Measurements from ENCODE around the gene ARID5B. TPM values are rescaled to one million over a fixed set of nuclear protein-coding genes. Genes with fewer than 3 reads are reported as not detected.
A peak's percentile ranks its signal among the peaks of the same experiment; 100 is the strongest.

The ARID5B gene
- total RNA-seq, 1 experiment from 2014 or later: 1.3 TPM

- H4K20me1 ChIP-seq (ENCODE audit: insufficient read depth, low read depth, low read length): no peaks in the 10 kb centered on the region
- H3K79me2 ChIP-seq (ENCODE audit: low read length): no peaks in the 10 kb centered on the region
- H3K36me3 ChIP-seq (ENCODE audit: insufficient read depth, low read length): no peaks in the 10 kb centered on the region
- peaks cover 61% of the 10 kb centered on the region for H3K4me1 ChIP-seq (ENCODE audit: low read length)
- peak overlapping the region; percentile 76 for H3K4me3 ChIP-seq (ENCODE audit: low read length)
- peak overlapping the region; percentile 77 for H3K9ac ChIP-seq (ENCODE audit: low read length)
- peak; percentile 62 for DNase-seq
- H3K4me2 ChIP-seq (ENCODE audit: low read depth, low read length, poor library complexity, severe bottlenecking): peak overlapping the region; percentile 82
- peak overlapping the region; percentile 97 for H3K27ac ChIP-seq (ENCODE audit: low read length)
- no peaks in the 10 kb centered on the region for H3K27me3 ChIP-seq (ENCODE audit: low read length)
- H3K9me2 ChIP-seq (replicated peaks; ENCODE audit: insufficient read depth, low read length): no peaks in the 10 kb centered on the region
- H3K9me3 ChIP-seq (ENCODE audit: low read length): no peaks in the 10 kb centered on the region
- H2AFZ ChIP-seq (ENCODE audit: low read length): peak overlapping the region; percentile 30; the same call in 1 of the 2 replicates
Measured at GRCh38 chr10:61899069-61899531, 2.4 kb upstream of the ARID5B start.

GRCh38 chr10:61899663-61899996 lies 1.9 kb upstream of the ARID5B start:
- no peaks in the 10 kb centered on the region for H4K20me1 ChIP-seq (ENCODE audit: insufficient read depth, low read depth, low read length)
- peak overlapping the region; percentile 97 for H3K27ac ChIP-seq (ENCODE audit: low read length)
- H3K9me3 ChIP-seq (ENCODE audit: low read length): no peaks in the 10 kb centered on the region
- peak overlapping the region; percentile 77 for H3K9ac ChIP-seq (ENCODE audit: low read length)
- H3K79me2 ChIP-seq (ENCODE audit: low read length): no peaks in the 10 kb centered on the region
- H3K4me1 ChIP-seq (ENCODE audit: low read length): peaks cover 66% of the 10 kb centered on the region
- peak overlapping the region; percentile 82 for H3K4me2 ChIP-seq (ENCODE audit: low read depth, low read length, poor library complexity, severe bottlenecking)
- DNase-seq: no peak
- H3K4me3 ChIP-seq (ENCODE audit: low read length): peak overlapping the region; percentile 76
- H3K9me2 ChIP-seq (replicated peaks; ENCODE audit: insufficient read depth, low read length): no peaks in the 10 kb centered on the region
- no peaks in the 10 kb centered on the region for H3K36me3 ChIP-seq (ENCODE audit: insufficient read depth, low read length)
- no peak overlapping the region for H2AFZ ChIP-seq (ENCODE audit: low read length)
- H3K27me3 ChIP-seq (ENCODE audit: low read length): no peaks in the 10 kb centered on the region

GRCh38 chr10:61899997-61900828 lies 1.3 kb upstream of the ARID5B start:
- H3K79me2 ChIP-seq (ENCODE audit: low read length): no peaks in the 10 kb centered on the region
- H4K20me1 ChIP-seq (ENCODE audit: insufficient read depth, low read depth, low read length): no peaks in the 10 kb centered on the region
- peak overlapping the region; percentile 97 for H3K27ac ChIP-seq (ENCODE audit: low read length)
- no peaks in the 10 kb centered on the region for H3K36me3 ChIP-seq (ENCODE audit: insufficient read depth, low read length)
- H3K4me2 ChIP-seq (ENCODE audit: low read depth, low read length, poor library complexity, severe bottlenecking): peak overlapping the region; percentile 82
- no peaks in the 10 kb centered on the region for H3K27me3 ChIP-seq (ENCODE audit: low read length)
- H3K4me3 ChIP-seq (ENCODE audit: low read length): peak overlapping the region; percentile 76
- H3K9me3 ChIP-seq (ENCODE audit: low read length): no peaks in the 10 kb centered on the region
- peaks cover 72% of the 10 kb centered on the region for H3K4me1 ChIP-seq (ENCODE audit: low read length)
- peak; percentile 93 for DNase-seq
- H2AFZ ChIP-seq (ENCODE audit: low read length): no peak overlapping the region
- H3K9ac ChIP-seq (ENCODE audit: low read length): peak overlapping the region; percentile 77
- no peaks in the 10 kb centered on the region for H3K9me2 ChIP-seq (replicated peaks; ENCODE audit: insufficient read depth, low read length)

GRCh38 chr10:61901829-61902444 lies 438 bp downstream of the ARID5B start:
- H3K9ac ChIP-seq (ENCODE audit: low read length): peak overlapping the region; percentile 77
- no peaks in the 10 kb centered on the region; the same call in 1 of the 2 replicates for H4K20me1 ChIP-seq (ENCODE audit: insufficient read depth, low read depth, low read length)
- H3K36me3 ChIP-seq (ENCODE audit: insufficient read depth, low read length): no peaks in the 10 kb centered on the region
- peak overlapping the region; percentile 82 for H3K4me2 ChIP-seq (ENCODE audit: low read depth, low read length, poor library complexity, severe bottlenecking)
- peak overlapping the region; percentile 6; the same call in 1 of the 2 replicates for H2AFZ ChIP-seq (ENCODE audit: low read length)
- no peaks in the 10 kb centered on the region for H3K9me2 ChIP-seq (replicated peaks; ENCODE audit: insufficient read depth, low read length)
- peak overlapping the region; percentile 97 for H3K27ac ChIP-seq (ENCODE audit: low read length)
- H3K27me3 ChIP-seq (ENCODE audit: low read length): 0 out of 2 replicates have a peak, but pooled peaks cover 2% of the 10 kb centered on the region
- H3K79me2 ChIP-seq (ENCODE audit: low read length): no peaks in the 10 kb centered on the region
- no peaks in the 10 kb centered on the region for H3K9me3 ChIP-seq (ENCODE audit: low read length)
- H3K4me3 ChIP-seq (ENCODE audit: low read length): peak overlapping the region; percentile 76
- peak; percentile 59 for DNase-seq
- H3K4me1 ChIP-seq (ENCODE audit: low read length): peaks cover 69% of the 10 kb centered on the region

- Histone ChIP-seq H3K9me2 (replicated peaks; ENCODE audit: insufficient read depth, low read length) (no peaks in the 10 kb centered on the region), H3K36me3 (ENCODE audit: insufficient read depth, low read length) (no peaks in the 10 kb centered on the region), H3K9me3 (ENCODE audit: low read length) (no peaks in the 10 kb centered on the region), H3K27me3 (ENCODE audit: low read length) (0 out of 2 replicates have a peak, but pooled peaks cover 2% of the 10 kb centered on the region), H3K4me2 (ENCODE audit: low read depth, low read length, poor library complexity, severe bottlenecking) (peak overlapping the region; percentile 82), H3K4me3 (ENCODE audit: low read length) (peak overlapping the region; percentile 76), H3K9ac (ENCODE audit: low read length) (peak overlapping the region; percentile 77), H3K79me2 (ENCODE audit: low read length) (no peaks in the 10 kb centered on the region), H2AFZ (ENCODE audit: low read length) (peak overlapping the region; percentile 6; the same call in 1 of the 2 replicates), H4K20me1 (ENCODE audit: insufficient read depth, low read depth, low read length) (no peaks in the 10 kb centered on the region; the same call in 1 of the 2 replicates), H3K27ac (ENCODE audit: low read length) (peak overlapping the region; percentile 97), H3K4me1 (ENCODE audit: low read length) (peaks cover 63% of the 10 kb centered on the region)
- DNase-seq: peak; percentile 84
Measured at GRCh38 chr10:61902445-61903220, 1.1 kb downstream of the ARID5B start.

- Histone ChIP-seq H2AFZ (ENCODE audit: low read length) (peak overlapping the region; percentile 40; the same call in 1 of the 2 replicates), H3K27ac (ENCODE audit: low read length) (peak overlapping the region; percentile 62), H3K4me2 (ENCODE audit: low read depth, low read length, poor library complexity, severe bottlenecking) (peak overlapping the region; percentile 82), H3K27me3 (ENCODE audit: low read length) (0 out of 2 replicates have a peak, but pooled peaks cover 2% of the 10 kb centered on the region), H3K9ac (ENCODE audit: low read length) (peak overlapping the region; percentile 77), H3K9me3 (ENCODE audit: low read length) (no peaks in the 10 kb centered on the region), H3K79me2 (ENCODE audit: low read length) (no peaks in the 10 kb centered on the region), H4K20me1 (ENCODE audit: insufficient read depth, low read depth, low read length) (no peaks in the 10 kb centered on the region; the same call in 1 of the 2 replicates), H3K4me1 (ENCODE audit: low read length) (peaks cover 55% of the 10 kb centered on the region), H3K36me3 (ENCODE audit: insufficient read depth, low read length) (no peaks in the 10 kb centered on the region), H3K9me2 (replicated peaks; ENCODE audit: insufficient read depth, low read length) (no peaks in the 10 kb centered on the region), H3K4me3 (ENCODE audit: low read length) (peak overlapping the region; percentile 76)
- DNase-seq: peak; percentile 70
Measured at GRCh38 chr10:61903221-61903927, 1.9 kb downstream of the ARID5B start.

- peak overlapping the region; percentile 82 for H3K4me2 ChIP-seq (ENCODE audit: low read depth, low read length, poor library complexity, severe bottlenecking)
- no peak overlapping the region for H2AFZ ChIP-seq (ENCODE audit: low read length)
- no peaks in the 10 kb centered on the region for H3K9me2 ChIP-seq (replicated peaks; ENCODE audit: insufficient read depth, low read length)
- 0 out of 2 replicates have a peak, but pooled peaks cover 2% of the 10 kb centered on the region for H3K27me3 ChIP-seq (ENCODE audit: low read length)
- H3K36me3 ChIP-seq (ENCODE audit: insufficient read depth, low read length): no peaks in the 10 kb centered on the region
- no peak for DNase-seq
- H3K4me1 ChIP-seq (ENCODE audit: low read length): peaks cover 50% of the 10 kb centered on the region
- peak overlapping the region; percentile 76 for H3K4me3 ChIP-seq (ENCODE audit: low read length)
- H3K79me2 ChIP-seq (ENCODE audit: low read length): no peaks in the 10 kb centered on the region
- H3K9me3 ChIP-seq (ENCODE audit: low read length): no peaks in the 10 kb centered on the region
- H3K27ac ChIP-seq (ENCODE audit: low read length): peak overlapping the region; percentile 49
- no peaks in the 10 kb centered on the region; the same call in 1 of the 2 replicates for H4K20me1 ChIP-seq (ENCODE audit: insufficient read depth, low read depth, low read length)
- peak overlapping the region; percentile 77 for H3K9ac ChIP-seq (ENCODE audit: low read length)
Measured at GRCh38 chr10:61903928-61904344, 2.4 kb downstream of the ARID5B start.

Data from Karpas-422 (cell line).